Measurements from ENCODE around the gene ADGRL1. TPM values are rescaled to one million over a fixed set of nuclear protein-coding genes. Genes with fewer than 3 reads are reported as not detected.
A peak's percentile ranks its signal among the peaks of the same experiment; 100 is the strongest.

The ADGRL1 gene
- total and polyA plus RNA-seq, 10 donors = 1.8 to 21.1 (median 12.4) TPM

- no peak for DNase-seq
- intact Hi-C loops (cut with DNase I; ENCODE audit: low total_unique reads) = no loop called here
- WGBS, 5 donors = 8 to 29% (median 19%) methylated on average over 6 of the region's 6 CpGs
- no peak for TF ChIP-seq POLR2AphosphoS5 (IDR thresholded peaks at IDR 0.05)
- no peak for TF ChIP-seq POLR2A (IDR thresholded peaks at IDR 0.05)
- no peak for TF ChIP-seq CTCF (IDR thresholded peaks at IDR 0.05 in 8 of 11, conservative IDR thresholded peaks at IDR 0.05 in 3 of 11)
- Histone ChIP-seq H3K4me3 (peak overlapping the region; percentile 71 to 95 (median 86)), H3K27ac (peak overlapping the region; percentile 39 to 99 (median 92)), H3K36me3 (peaks cover 0 to 5% (median 0%) of the 10 kb centered on the region in 6 donors), H3K27me3 (replicated peaks in 1 of 7) (no peaks in the 10 kb centered on the region), H3K9me3 (no peaks in the 10 kb centered on the region), H3K4me1 (peaks cover 38 to 92% (median 77%) of the 10 kb centered on the region in 6 donors)
Measured at GRCh38 chr19:14116525-14116917, 89.4 kb downstream of the ADGRL1 start.

- Histone ChIP-seq H3K9me3 (no peaks in the 10 kb centered on the region), H3K27me3 (replicated peaks in 1 of 7) (no peaks in the 10 kb centered on the region), H3K27ac (peak overlapping the region in 7 of 8 donors; percentile 85 to 99 (median 93)), H3K4me1 (peaks cover 38 to 91% (median 80%) of the 10 kb centered on the region in 6 donors), H3K36me3 (peaks cover 0 to 7% (median 0%) of the 10 kb centered on the region in 6 donors), H3K4me3 (peak overlapping the region in 4 of 8 donors; percentile 91 to 95 (median 93))
- 54 to 84% (median 81%) methylated on average over 5 of the region's 5 CpGs for WGBS, 5 donors
- no peak for DNase-seq
- intact Hi-C loops (cut with DNase I; ENCODE audit: low total_unique reads) = no loop called here
- no peak for TF ChIP-seq POLR2AphosphoS5 (IDR thresholded peaks at IDR 0.05)
- TF ChIP-seq POLR2A (IDR thresholded peaks at IDR 0.05) = no peak
- no peak for TF ChIP-seq CTCF (IDR thresholded peaks at IDR 0.05 in 8 of 11, conservative IDR thresholded peaks at IDR 0.05 in 3 of 11)
Measured at GRCh38 chr19:14115756-14116155, 90.2 kb downstream of the ADGRL1 start.

- H3K9me3 ChIP-seq = no peaks in the 10 kb centered on the region
- peak overlapping the region in 1 of 8 donors; percentile 67 for H3K4me3 ChIP-seq
- H3K27ac ChIP-seq = peak overlapping the region in 7 of 8 donors; percentile 85 to 99 (median 93)
- TF ChIP-seq CTCF (IDR thresholded peaks at IDR 0.05 in 8 of 11, conservative IDR thresholded peaks at IDR 0.05 in 3 of 11) = peak; percentile 56 to 86 (median 75)
- TF ChIP-seq POLR2A (IDR thresholded peaks at IDR 0.05) = no peak
- peak; percentile 42 to 54 (median 53) for TF ChIP-seq POLR2AphosphoS5 (IDR thresholded peaks at IDR 0.05)
- DNase-seq = peak; percentile 91
- WGBS, 5 donors = 9 to 19% (median 15%) methylated on average over 8 to 9 of the region's 9 CpGs
- H3K4me1 ChIP-seq = peaks cover 38 to 91% (median 76%) of the 10 kb centered on the region in 6 donors
- no peaks in the 10 kb centered on the region for H3K27me3 ChIP-seq (replicated peaks in 1 of 7)
- peaks cover 0 to 7% (median 0%) of the 10 kb centered on the region in 6 donors for H3K36me3 ChIP-seq
- intact Hi-C loops (cut with DNase I; ENCODE audit: low total_unique reads) = no loop called here
Measured at GRCh38 chr19:14114854-14115253, 91.1 kb downstream of the ADGRL1 start.

GRCh38 chr19:14114439-14114838, 91.5 kb downstream of the ADGRL1 start:
- Histone ChIP-seq H3K36me3 (peaks cover 0 to 8% (median 0%) of the 10 kb centered on the region in 6 donors), H3K27me3 (replicated peaks in 1 of 7) (no peaks in the 10 kb centered on the region), H3K4me3 (peak overlapping the region in 1 of 8 donors; percentile 67), H3K9me3 (no peaks in the 10 kb centered on the region), H3K27ac (peak overlapping the region in 7 of 8 donors; percentile 85 to 99 (median 93)), H3K4me1 (peaks cover 38 to 88% (median 72%) of the 10 kb centered on the region in 6 donors)
- WGBS, 5 donors = 78 to 83% (median 81%) methylated on average over 7 of the region's 7 CpGs
- intact Hi-C loops (cut with DNase I; ENCODE audit: low total_unique reads) = no loop called here
- DNase-seq = no peak
- TF ChIP-seq POLR2AphosphoS5 (IDR thresholded peaks at IDR 0.05) = no peak
- TF ChIP-seq CTCF (IDR thresholded peaks at IDR 0.05 in 8 of 11, conservative IDR thresholded peaks at IDR 0.05 in 3 of 11) = no peak
- TF ChIP-seq POLR2A (IDR thresholded peaks at IDR 0.05) = no peak

All from spleen (tissue), 11 donors.